GM13976 (cell line): ENCODE measurements around the gene C4orf50.

Experiments used
- DNase-seq: peaks from one replicate; pipeline ENCODE4 v3.0.0; 2012; ENCODE audit warnings: low spot score
- CTCF ChIP-seq: IDR thresholded peaks from 2 replicates; pipeline ENCODE4 v1.5.1; 2012; ENCODE audit warnings: borderline replicate concordance, mild to moderate bottlenecking; ENCODE audit not compliant: insufficient read depth; ENCODE audit errors: extremely low read depth, missing control alignments, control extremely low read depth
- in situ Hi-C: fragments of 300-500 bp; cut with MboI; formaldehyde crosslinking; loops from one replicate; pipeline ENCODE4 v1.12.0; 2022; ENCODE audit warnings: low sequenced_read_pairs, mixed read lengths, inconsistent platforms; ENCODE audit not compliant: unreplicated experiment

C4orf50 gene

GRCh38 chr4:5894266-5894665, 124.0 kb downstream of the C4orf50 start:
- no peak for DNase-seq
- no peak for TF ChIP-seq CTCF
- in situ Hi-C loops: no loop called here

DNA sequence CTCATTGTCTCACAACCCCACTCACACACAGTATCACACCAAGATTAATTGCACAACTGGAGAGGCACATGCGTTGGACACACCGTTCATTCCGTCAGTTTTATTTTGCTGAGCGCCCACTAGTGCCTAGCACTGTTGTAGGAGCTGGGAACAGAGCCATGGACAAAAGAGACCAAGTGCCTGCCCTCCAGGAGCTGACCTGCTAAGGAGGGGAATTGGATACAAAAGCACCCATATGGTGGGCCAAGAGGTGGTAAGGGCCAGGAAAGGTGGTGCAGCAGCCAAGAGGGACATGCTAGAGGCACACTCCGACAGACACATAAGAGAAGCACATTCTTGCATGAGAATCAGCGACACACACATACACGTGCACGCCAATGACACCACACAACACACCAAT, 124.6 kb downstream of the C4orf50 start:
- DNase-seq: no peak
- no peak for TF ChIP-seq CTCF

GRCh38 chr4:5893004-5893580, 125.1 kb downstream of the C4orf50 start, which contains the start of gene CRMP1:
TSS of gene CRMP1 (minus strand) at chr4:5893086. CDS start at chr4:5892969, 117 bp downstream.
- no peak for DNase-seq
- in situ Hi-C loops: no loop called here
- no peak for TF ChIP-seq CTCF

More for the DNA sequence above, 124.6 kb downstream of the C4orf50 start:
- in situ Hi-C loops: no loop called here

GRCh38 chr4:5892323-5893003, 125.8 kb downstream of the C4orf50 start:
- no peak for DNase-seq
- no peak for TF ChIP-seq CTCF
- in situ Hi-C loops: no loop called here

DNA sequence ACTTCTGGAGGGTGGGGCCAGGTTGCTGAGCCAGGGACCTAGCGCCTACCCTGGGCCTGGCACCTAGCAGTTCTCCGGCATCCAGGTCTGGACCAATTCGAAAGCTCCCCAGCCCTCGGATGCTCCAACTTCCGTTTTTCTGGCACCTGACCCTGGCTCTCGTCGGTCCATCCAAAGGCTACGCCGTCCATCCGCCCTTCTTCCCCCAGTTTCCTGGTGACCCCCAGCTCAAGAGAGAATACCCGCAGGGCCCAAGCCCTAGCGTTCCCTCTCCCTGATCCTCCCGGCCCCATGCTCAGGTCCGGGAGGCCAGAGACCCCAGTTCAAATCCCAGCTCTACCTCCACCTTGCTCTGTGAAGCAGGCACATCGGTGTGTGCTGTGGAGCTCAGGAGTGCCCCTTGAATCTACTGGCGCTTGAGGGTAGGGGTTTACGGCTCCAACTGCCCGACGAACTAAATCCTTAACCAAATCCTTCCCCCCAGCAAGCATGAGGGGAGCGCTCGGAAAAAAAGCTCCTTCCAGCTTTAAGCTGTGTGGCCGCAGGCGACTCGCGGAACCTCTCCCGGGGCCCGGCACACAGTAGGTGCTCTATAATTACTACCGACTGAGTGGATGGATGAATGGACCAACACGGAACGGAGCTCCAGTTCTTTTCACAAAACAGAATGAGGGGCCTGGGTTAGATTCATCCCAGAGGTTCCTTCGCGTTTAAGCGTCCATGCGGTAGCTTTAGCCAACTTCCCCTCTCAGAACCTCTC, 126.5 kb downstream of the C4orf50 start:
- no peak for TF ChIP-seq CTCF
- no peak for DNase-seq
- in situ Hi-C loops: no loop called here

DNA sequence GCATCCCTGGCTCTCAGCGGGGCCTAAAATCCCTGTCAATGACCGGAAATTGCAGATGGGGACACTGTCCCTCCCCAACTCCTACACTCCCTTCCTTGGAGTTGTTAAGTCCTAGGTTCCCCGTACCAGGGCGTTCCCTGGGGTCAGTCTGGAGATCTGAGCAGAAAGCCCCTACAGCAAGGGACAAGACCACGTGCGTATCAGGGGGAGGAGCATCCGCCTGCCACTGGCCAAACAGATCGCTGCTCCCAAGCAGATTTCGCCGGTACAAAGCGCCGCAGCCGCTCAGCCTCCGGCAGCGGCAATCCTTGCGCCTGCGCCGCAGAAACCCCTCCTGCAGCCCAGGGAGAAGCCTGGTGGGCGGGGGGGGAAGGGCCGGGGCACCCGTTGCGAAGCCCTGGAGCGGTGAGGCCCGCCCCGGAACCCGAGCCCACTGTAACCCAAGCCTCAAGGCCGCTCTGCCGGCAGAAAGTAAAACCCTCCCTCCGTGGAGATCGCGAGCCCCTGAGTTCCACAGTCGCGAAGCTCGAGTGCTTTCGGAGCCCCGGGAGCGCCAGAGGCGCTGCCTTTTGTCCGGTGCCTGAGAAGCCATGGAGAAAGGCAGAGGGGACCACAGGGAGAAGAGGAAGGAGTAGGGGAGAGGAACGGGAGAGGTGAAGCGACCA, 128.0 kb downstream of the C4orf50 start:
- in situ Hi-C loops: no loop called here
- no peak for DNase-seq
- no peak for TF ChIP-seq CTCF
